HUES48 (cell line): ENCODE measurements around the gene RAPGEF1.

Source experiments
- H3K27ac ChIP-seq: one replicate; pipeline ENCODE4 v1.7.0; 2013; ENCODE audit warnings: low read depth, low read length, inconsistent platforms
- H3K27me3 ChIP-seq: 2 replicates; pipeline ENCODE4 v1.6.1; 2013; ENCODE audit warnings: mild to moderate bottlenecking, low read length; ENCODE audit not compliant: control insufficient read depth, insufficient read depth
- H3K36me3 ChIP-seq: 2 replicates; pipeline ENCODE4 v1.6.1; 2013; ENCODE audit warnings: low read length; ENCODE audit not compliant: control insufficient read depth, insufficient read depth
- H3K4me1 ChIP-seq: 2 replicates; pipeline ENCODE4 v1.6.1; 2013; ENCODE audit warnings: mild to moderate bottlenecking, low read length; ENCODE audit not compliant: control insufficient read depth, insufficient read depth
- H3K4me3 ChIP-seq: 2 replicates; pipeline ENCODE4 v1.5.1; 2013; ENCODE audit warnings: mild to moderate bottlenecking, low read depth, low read length
- H3K9ac ChIP-seq: 2 replicates; pipeline ENCODE4 v1.6.1; 2013; ENCODE audit warnings: mild to moderate bottlenecking, low read depth, low read length, moderate library complexity
- H3K9me3 ChIP-seq: 2 replicates; pipeline ENCODE4 v1.6.1; 2013; ENCODE audit warnings: low read length; ENCODE audit not compliant: control insufficient read depth, insufficient read depth

The RAPGEF1 gene

GRCh38 chr9:131546336-131547084, 193.4 kb downstream of the RAPGEF1 start:
- no peaks in the 10 kb centered on the region for H3K36me3 ChIP-seq
- peak overlapping the region; percentile 54 for H3K4me3 ChIP-seq
- no peak overlapping the region for H3K9ac ChIP-seq
- peaks cover 17% of the 10 kb centered on the region for H3K9me3 ChIP-seq
- no peaks in the 10 kb centered on the region for H3K4me1 ChIP-seq
- H3K27ac ChIP-seq = no peak overlapping the region
- H3K27me3 ChIP-seq = peaks cover 37% of the 10 kb centered on the region

- H3K36me3 ChIP-seq = no peaks in the 10 kb centered on the region
- H3K9ac ChIP-seq = no peak overlapping the region
- no peak overlapping the region for H3K27ac ChIP-seq
- H3K27me3 ChIP-seq = peaks cover 37% of the 10 kb centered on the region
- peaks cover 17% of the 10 kb centered on the region for H3K9me3 ChIP-seq
- H3K4me3 ChIP-seq = peak overlapping the region; percentile 54
- H3K4me1 ChIP-seq = no peaks in the 10 kb centered on the region
These were observed 194.0 kb downstream of the RAPGEF1 start for GRCh38 chr9:131545786-131546335.

GRCh38 chr9:131545003-131545785, 194.7 kb downstream of the RAPGEF1 start, which contains the start of gene PRRT1B:
TSS of gene PRRT1B (plus strand) at chr9:131545523. CDS start at chr9:131545616, 93 bp downstream.
- H3K9ac ChIP-seq = no peak within 1 kb of the TSS
- no peaks in the 10 kb centered on the region for H3K36me3 ChIP-seq
- H3K27ac ChIP-seq = no peak within 1 kb of the TSS
- H3K27me3 ChIP-seq = peaks cover 37% of the 10 kb centered on the region
- H3K9me3 ChIP-seq = peaks cover 17% of the 10 kb centered on the region
- no peaks in the 10 kb centered on the region for H3K4me1 ChIP-seq
- peak within 1 kb of the TSS; percentile 54 for H3K4me3 ChIP-seq

GRCh38 chr9:131543141-131543540, 196.7 kb downstream of the RAPGEF1 start:
- Histone ChIP-seq H3K9ac (no peak overlapping the region), H3K4me3 (no peak overlapping the region), H3K27ac (no peak overlapping the region), H3K27me3 (peaks cover 37% of the 10 kb centered on the region), H3K4me1 (no peaks in the 10 kb centered on the region), H3K36me3 (no peaks in the 10 kb centered on the region), H3K9me3 (peaks cover 17% of the 10 kb centered on the region)

- no peak overlapping the region for H3K4me3 ChIP-seq
- H3K9me3 ChIP-seq = peaks cover 20% of the 10 kb centered on the region
- H3K27ac ChIP-seq = no peak overlapping the region
- no peaks in the 10 kb centered on the region for H3K36me3 ChIP-seq
- H3K4me1 ChIP-seq = no peaks in the 10 kb centered on the region
- H3K9ac ChIP-seq = no peak overlapping the region
- H3K27me3 ChIP-seq = peaks cover 3% of the 10 kb centered on the region
These were observed 200.5 kb downstream of the RAPGEF1 start for GRCh38 chr9:131539223-131539923.

- Histone ChIP-seq H3K9ac (no peak overlapping the region), H3K9me3 (peaks cover 7% of the 10 kb centered on the region), H3K36me3 (no peaks in the 10 kb centered on the region), H3K4me1 (no peaks in the 10 kb centered on the region), H3K27me3 (no peaks in the 10 kb centered on the region), H3K27ac (no peak overlapping the region), H3K4me3 (no peak overlapping the region)
These were observed 201.9 kb downstream of the RAPGEF1 start for GRCh38 chr9:131537946-131538345.

- H3K4me1 ChIP-seq = peaks cover 3% of the 10 kb centered on the region; the same call in 1 of the 2 replicates
- H3K27me3 ChIP-seq = no peaks in the 10 kb centered on the region
These were observed 205.1 kb downstream of the RAPGEF1 start for GRCh38 chr9:131534721-131535237.

GRCh38 chr9:131530920-131531832, 208.7 kb downstream of the RAPGEF1 start, which contains the start of gene UCK1:
TSS of gene UCK1 (minus strand) at chr9:131531263. CDS start at chr9:131531174, 89 bp downstream.
- Histone ChIP-seq H3K9me3 (no peaks in the 10 kb centered on the region), H3K27me3 (no peaks in the 10 kb centered on the region), H3K4me1 (peaks cover 3% of the 10 kb centered on the region; the same call in 1 of the 2 replicates), H3K36me3 (peaks cover 36% of the 10 kb centered on the region), H3K4me3 (peak within 1 kb of the TSS; percentile 72), H3K27ac (peak within 1 kb of the TSS; percentile 51), H3K9ac (peak within 1 kb of the TSS; percentile 10)

More at GRCh38 chr9:131534721-131535237, 205.1 kb downstream of the RAPGEF1 start:
- no peak overlapping the region for H3K27ac ChIP-seq
- H3K9me3 ChIP-seq = peaks cover 5% of the 10 kb centered on the region
- H3K9ac ChIP-seq = no peak overlapping the region
- no peak overlapping the region for H3K4me3 ChIP-seq
- peaks cover under 1% of the 10 kb centered on the region; the same call in 1 of the 2 replicates for H3K36me3 ChIP-seq

GRCh38 chr9:131530546-131530919, 209.3 kb downstream of the RAPGEF1 start:
- Histone ChIP-seq H3K4me3 (peak overlapping the region; percentile 72), H3K9me3 (no peaks in the 10 kb centered on the region), H3K9ac (peak overlapping the region; percentile 10), H3K4me1 (peaks cover 3% of the 10 kb centered on the region; the same call in 1 of the 2 replicates), H3K36me3 (peaks cover 43% of the 10 kb centered on the region), H3K27ac (no peak overlapping the region), H3K27me3 (no peaks in the 10 kb centered on the region)
